22Rv1 (cell line): ENCODE results near the gene SH3D19.

Experiments
- H3K27ac ChIP-seq: fragments of 450-650 bp; 2 replicates; pipeline ENCODE4 v1.5.1; 2017
- ZFX ChIP-seq: fragments of 450-650 bp; IDR thresholded peaks from 2 replicates; pipeline ENCODE4 v1.6.1; 2017; ENCODE audit warnings: antibody characterized with exemption, borderline replicate concordance
- TF ChIP-seq, protein P1 (sequence below): fragments of 450-650 bp; IDR thresholded peaks from 2 replicates; pipeline ENCODE4 v1.5.1; 2017; ENCODE audit warnings: mild to moderate bottlenecking

The SH3D19 gene

DNA sequence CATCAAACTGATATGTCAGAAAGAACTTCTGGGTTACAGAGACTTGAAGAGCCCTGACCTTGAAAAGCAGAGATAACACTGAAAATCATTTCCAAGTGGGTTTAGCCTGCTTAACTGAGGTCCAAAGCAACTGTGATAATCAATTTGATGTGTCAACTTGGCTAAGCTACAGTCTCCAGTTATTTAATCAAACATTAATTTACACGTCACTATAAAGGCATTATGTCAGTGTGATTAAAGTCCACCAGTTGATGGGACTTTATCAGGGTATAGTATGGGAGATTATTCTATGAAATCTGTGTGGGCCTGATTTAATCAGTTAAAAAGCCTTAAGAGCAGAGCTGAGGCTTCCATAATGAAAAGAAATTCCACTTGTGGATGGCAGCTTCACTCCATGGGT lies 117.5 kb downstream of the SH3D19 start:
- no peak overlapping the region for H3K27ac ChIP-seq
- TF ChIP-seq, protein P1, sequence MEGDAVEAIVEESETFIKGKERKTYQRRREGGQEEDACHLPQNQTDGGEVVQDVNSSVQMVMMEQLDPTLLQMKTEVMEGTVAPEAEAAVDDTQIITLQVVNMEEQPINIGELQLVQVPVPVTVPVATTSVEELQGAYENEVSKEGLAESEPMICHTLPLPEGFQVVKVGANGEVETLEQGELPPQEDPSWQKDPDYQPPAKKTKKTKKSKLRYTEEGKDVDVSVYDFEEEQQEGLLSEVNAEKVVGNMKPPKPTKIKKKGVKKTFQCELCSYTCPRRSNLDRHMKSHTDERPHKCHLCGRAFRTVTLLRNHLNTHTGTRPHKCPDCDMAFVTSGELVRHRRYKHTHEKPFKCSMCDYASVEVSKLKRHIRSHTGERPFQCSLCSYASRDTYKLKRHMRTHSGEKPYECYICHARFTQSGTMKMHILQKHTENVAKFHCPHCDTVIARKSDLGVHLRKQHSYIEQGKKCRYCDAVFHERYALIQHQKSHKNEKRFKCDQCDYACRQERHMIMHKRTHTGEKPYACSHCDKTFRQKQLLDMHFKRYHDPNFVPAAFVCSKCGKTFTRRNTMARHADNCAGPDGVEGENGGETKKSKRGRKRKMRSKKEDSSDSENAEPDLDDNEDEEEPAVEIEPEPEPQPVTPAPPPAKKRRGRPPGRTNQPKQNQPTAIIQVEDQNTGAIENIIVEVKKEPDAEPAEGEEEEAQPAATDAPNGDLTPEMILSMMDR = no peak
- no peak for TF ChIP-seq ZFX

DNA sequence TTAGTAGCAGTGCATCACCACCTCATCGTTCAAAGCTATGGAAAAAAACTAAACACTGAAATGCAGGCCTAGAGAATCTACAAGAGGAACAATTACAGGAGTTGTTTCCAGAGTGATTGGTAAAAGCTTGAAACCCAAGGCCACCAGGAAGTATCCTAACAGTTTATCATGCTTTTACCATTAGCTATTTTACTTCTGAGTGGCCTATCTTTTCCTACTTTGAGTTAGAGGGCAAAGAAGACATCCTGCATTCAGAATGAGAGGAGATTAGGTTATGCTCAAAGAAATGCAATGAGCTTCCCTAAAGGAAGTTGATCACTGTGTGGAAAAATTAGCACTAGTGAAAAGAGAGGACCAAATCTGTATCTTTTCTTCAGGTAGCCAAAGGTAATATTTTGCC lies 118.2 kb downstream of the SH3D19 start:
- no peak overlapping the region for H3K27ac ChIP-seq
- TF ChIP-seq ZFX = no peak
- TF ChIP-seq, protein P1 = no peak

DNA sequence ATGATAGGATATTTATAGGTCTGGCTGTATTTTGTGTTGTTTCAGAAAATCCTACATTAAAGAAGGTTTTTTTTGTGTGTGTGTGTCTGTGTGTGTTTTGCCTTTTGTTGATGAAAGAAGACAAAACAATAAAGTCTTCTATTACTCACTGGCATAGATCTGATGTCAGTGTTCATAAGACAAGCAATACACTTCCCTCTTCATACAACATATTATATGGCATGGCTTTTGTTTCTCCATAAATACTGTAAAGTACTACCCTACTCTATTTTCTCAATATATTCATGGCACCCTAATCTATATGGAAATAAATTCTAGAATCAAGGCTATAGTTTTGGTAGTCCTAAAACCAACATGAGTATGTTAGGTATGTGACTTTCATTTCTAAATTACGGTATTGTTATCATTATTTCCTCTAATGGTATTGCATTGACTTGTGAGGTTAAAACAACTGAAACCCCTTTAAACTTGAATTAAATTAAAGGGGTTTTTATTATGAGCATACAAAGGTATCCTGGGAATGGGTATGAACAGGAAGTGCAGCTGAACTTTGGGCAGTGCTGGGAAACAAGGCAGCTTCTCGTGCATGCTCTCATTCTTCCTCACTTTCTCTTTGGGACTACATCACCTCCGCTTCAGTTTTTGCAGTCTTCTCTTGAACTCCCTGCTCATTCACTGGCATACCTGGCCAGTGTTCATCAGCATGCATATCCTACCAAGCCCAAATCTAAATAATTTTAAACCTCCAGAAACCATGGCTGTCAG lies 119.0 kb downstream of the SH3D19 start:
- TF ChIP-seq ZFX = no peak
- TF ChIP-seq, protein P1 = no peak
- no peak overlapping the region for H3K27ac ChIP-seq

DNA sequence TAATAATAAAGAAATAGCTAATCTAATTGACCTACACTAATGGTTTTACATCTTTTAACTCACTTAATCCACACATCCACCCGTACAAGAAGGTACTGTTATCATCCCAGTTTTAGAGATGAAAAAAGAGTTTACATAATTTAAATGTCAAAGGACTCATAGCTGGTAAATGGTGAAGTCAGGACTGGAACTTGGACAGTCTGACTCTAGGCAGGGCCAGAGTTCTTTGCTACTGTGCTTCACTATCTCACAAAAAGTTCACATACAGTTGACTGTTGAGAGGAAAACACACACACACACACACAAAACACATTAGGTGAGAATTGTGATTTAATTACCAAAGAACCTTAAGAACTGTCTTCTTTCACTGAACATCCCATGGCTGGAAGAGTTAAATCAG lies 119.7 kb downstream of the SH3D19 start:
- H3K27ac ChIP-seq = no peak overlapping the region

DNA sequence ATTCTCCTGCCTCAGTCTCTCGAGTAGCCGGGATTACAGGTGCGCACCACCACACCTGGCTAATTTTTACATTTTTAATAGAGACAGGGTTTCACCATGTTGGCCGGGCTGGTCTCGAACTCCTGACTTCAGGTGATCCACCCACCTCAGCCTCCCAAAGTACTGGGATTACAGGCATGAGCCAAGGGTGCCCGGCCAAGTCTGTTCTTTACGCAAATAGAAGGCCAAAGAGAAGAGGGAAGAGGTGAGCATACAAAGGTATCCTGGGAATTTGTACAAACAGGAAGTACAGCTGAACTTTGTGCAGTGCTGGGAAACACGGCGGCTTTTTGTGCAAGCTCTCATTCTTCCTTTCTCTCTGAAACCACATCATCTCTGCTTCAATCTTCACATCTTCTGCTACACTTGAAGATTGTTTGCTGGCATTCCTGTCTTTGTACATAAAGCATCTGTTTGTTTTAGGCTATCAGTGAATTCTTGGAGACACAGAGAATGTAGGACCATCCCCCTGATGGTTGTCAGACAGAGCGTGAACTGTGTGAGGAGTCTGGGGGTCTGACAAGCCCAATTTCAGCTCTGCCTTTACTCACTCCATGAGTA lies 120.4 kb downstream of the SH3D19 start:
- no peak for TF ChIP-seq ZFX
- TF ChIP-seq, protein P1 = no peak
- no peak overlapping the region for H3K27ac ChIP-seq

More for the DNA sequence above, 119.7 kb downstream of the SH3D19 start:
- TF ChIP-seq, protein P1 = no peak
- TF ChIP-seq ZFX = no peak

DNA sequence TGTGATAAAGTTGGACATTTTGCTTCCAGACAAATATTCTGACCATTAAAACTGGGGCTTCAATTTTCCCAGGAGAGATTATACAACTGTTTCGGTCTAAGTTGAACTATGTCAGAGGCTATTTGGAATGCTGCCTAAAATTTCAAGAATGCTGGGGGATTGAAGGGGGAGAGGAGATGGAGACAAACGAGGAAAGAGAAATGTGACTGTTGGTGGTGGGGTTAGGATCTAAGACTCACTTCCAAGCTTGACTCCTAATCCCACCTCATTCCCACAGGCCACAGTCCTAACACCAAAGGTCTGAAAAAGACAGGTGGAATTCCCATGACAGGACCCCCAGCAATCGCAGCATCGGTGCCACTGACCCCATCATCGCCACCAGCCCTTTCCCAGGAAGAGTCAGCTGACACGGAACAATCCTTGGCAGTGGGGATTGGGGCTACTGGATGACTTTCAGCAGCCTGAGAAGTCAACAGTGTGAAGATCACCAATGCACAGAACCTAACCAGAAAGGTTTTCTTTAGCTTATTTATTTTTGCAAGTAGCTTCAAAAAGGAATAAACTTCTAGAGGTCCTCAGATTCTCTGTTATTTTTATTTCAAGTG lies 122.5 kb downstream of the SH3D19 start:
- no peak overlapping the region for H3K27ac ChIP-seq
- TF ChIP-seq ZFX = no peak
- TF ChIP-seq, protein P1 = no peak

DNA sequence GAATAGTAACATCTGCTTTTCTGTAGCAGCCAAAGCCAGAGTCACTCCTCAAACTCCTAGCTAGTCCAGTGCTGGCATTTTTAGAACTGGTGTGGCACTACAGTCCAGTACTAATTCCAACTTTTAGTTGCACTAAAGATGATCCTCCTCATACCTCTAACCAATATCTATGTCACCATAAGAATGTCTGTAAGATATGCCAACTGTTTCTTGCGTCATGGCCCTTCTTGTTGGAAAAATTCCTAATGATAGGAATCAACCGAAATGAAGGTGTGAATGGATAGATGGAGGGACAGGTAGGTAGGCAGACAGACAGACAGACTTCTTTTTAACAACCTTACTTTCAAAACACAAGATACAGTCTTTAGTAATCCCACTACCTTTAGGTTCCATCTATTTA lies 123.0 kb downstream of the SH3D19 start:
- no peak overlapping the region for H3K27ac ChIP-seq
- no peak for TF ChIP-seq ZFX
